ENCODE measurements around the gene LGALS3BP.

LGALS3BP gene

GRCh38 chr17:78944956-78945355, 34.8 kb downstream of the LGALS3BP start:
- in situ Hi-C loops (cut with HindIII; ENCODE audit: low sequenced_read_pairs): no loop called here

GRCh38 chr17:78944026-78944425, 35.7 kb downstream of the LGALS3BP start:
- in situ Hi-C loops (cut with HindIII; ENCODE audit: low sequenced_read_pairs): no loop called here

- in situ Hi-C loops (cut with HindIII; ENCODE audit: low sequenced_read_pairs): no loop called here
Measured at GRCh38 chr17:78940708-78941107, 39.0 kb downstream of the LGALS3BP start.

GRCh38 chr17:78940258-78940657, 39.5 kb downstream of the LGALS3BP start:
- in situ Hi-C loops (cut with HindIII; ENCODE audit: low sequenced_read_pairs): no loop called here

- in situ Hi-C loops (cut with HindIII; ENCODE audit: low sequenced_read_pairs): no loop called here
Measured at GRCh38 chr17:78939615-78940014, 40.1 kb downstream of the LGALS3BP start.

- in situ Hi-C loops (cut with HindIII; ENCODE audit: low sequenced_read_pairs): no loop called here
Measured at GRCh38 chr17:78937561-78937960, 42.2 kb downstream of the LGALS3BP start.

- in situ Hi-C loops (cut with HindIII; ENCODE audit: low sequenced_read_pairs): no loop called here
Measured at GRCh38 chr17:78935419-78936323, 44.1 kb downstream of the LGALS3BP start.

- in situ Hi-C loops (cut with HindIII; ENCODE audit: low sequenced_read_pairs): no loop called here
Measured at GRCh38 chr17:78934681-78935418, 44.9 kb downstream of the LGALS3BP start.

- in situ Hi-C loops (cut with HindIII; ENCODE audit: low sequenced_read_pairs): no loop called here
Measured at GRCh38 chr17:78933959-78934568, 45.7 kb downstream of the LGALS3BP start.

GRCh38 chr17:78933025-78933958, 46.4 kb downstream of the LGALS3BP start:
- in situ Hi-C loops (cut with HindIII; ENCODE audit: low sequenced_read_pairs): no loop called here

- in situ Hi-C loops (cut with HindIII; ENCODE audit: low sequenced_read_pairs): no loop called here
Measured at GRCh38 chr17:78929908-78930775, 49.6 kb downstream of the LGALS3BP start.

- in situ Hi-C loops (cut with HindIII; ENCODE audit: low sequenced_read_pairs): no loop called here
Measured at GRCh38 chr17:78925662-78926555, 53.8 kb downstream of the LGALS3BP start.

- in situ Hi-C loops (cut with HindIII; ENCODE audit: low sequenced_read_pairs): no loop called here
Measured at GRCh38 chr17:78925234-78925633, 54.5 kb downstream of the LGALS3BP start, which contains the start of gene TIMP2. Gene TIMP2, minus strand, starts transcription at chr17:78925387. Its CDS starts 299 bp downstream, at chr17:78925088.

- in situ Hi-C loops (cut with HindIII; ENCODE audit: low sequenced_read_pairs): no loop called here
Measured at GRCh38 chr17:78924481-78925151, 55.1 kb downstream of the LGALS3BP start.

- in situ Hi-C loops (cut with HindIII; ENCODE audit: low sequenced_read_pairs): no loop called here
Measured at GRCh38 chr17:78923660-78924453, 55.9 kb downstream of the LGALS3BP start.

GRCh38 chr17:78922816-78923498, 56.8 kb downstream of the LGALS3BP start:
- in situ Hi-C loops (cut with HindIII; ENCODE audit: low sequenced_read_pairs): no loop called here
